H1 (cell line): ENCODE results near the gene NDUFB3.
A peak's percentile ranks its signal among the peaks of the same experiment; 100 is the strongest.

ENCODE experiments used
- CTCF ChIP-seq, 3 experiments: IDR thresholded peaks; 1 replicate in 2 of 3; 2 replicates in 1 of 3; pipeline versions ENCODE4 v1.5.1 to v1.6.1; 2011; ENCODE audit warnings: low read length in 3 of 3, mild to moderate bottlenecking in 3 of 3, inconsistent platforms in 2 of 3, low read depth in 1 of 3, moderate library complexity in 1 of 3; ENCODE audit not compliant: insufficient read depth in 1 of 3; ENCODE audit errors: control extremely low read depth in 1 of 3
- EGR1 ChIP-seq: IDR thresholded peaks from 2 replicates; pipeline ENCODE4 v1.6.1; 2011; ENCODE audit warnings: low read depth, low read length, borderline replicate concordance
- EZH2 ChIP-seq: fragments of 200-600 bp; sonication (generic); IDR thresholded peaks from 2 replicates; pipeline ENCODE4 v1.7.1; 2012; ENCODE audit warnings: low read depth, mild to moderate bottlenecking, moderate library complexity, low read length, inconsistent platforms; ENCODE audit not compliant: severe bottlenecking
- HDAC6 ChIP-seq: IDR thresholded peaks from one replicate; pipeline ENCODE4 v1.7.1; 2012; ENCODE audit warnings: low read depth, mild to moderate bottlenecking, inconsistent platforms, low read length, moderate library complexity
- JUND ChIP-seq: IDR thresholded peaks from 2 replicates; pipeline ENCODE4 v1.6.1; 2011; ENCODE audit warnings: mild to moderate bottlenecking, improper control_type of control experiment, low read length
- KDM1A ChIP-seq: fragments of 200-600, 300-600 bp; sonication (generic); IDR thresholded peaks from 2 replicates; pipeline ENCODE4 v1.7.1; 2016; ENCODE audit warnings: mild to moderate bottlenecking, low read length, borderline replicate concordance
- KDM4A ChIP-seq: IDR thresholded peaks from one replicate; pipeline ENCODE4 v1.7.1; 2012; ENCODE audit warnings: low read depth, mild to moderate bottlenecking, moderate library complexity, low read length, inconsistent platforms; ENCODE audit not compliant: severe bottlenecking
- POLR2A ChIP-seq, 2 experiments: IDR thresholded peaks; 1 replicate in 1 of 2; 2 replicates in 1 of 2; pipeline ENCODE4 v1.6.1; 2011; ENCODE audit warnings: low read depth in 2 of 2, low read length in 2 of 2, mild to moderate bottlenecking in 2 of 2; ENCODE audit errors: control extremely low read depth in 1 of 2
- SIN3A ChIP-seq, 2 experiments: IDR thresholded peaks in 1 of 2; conservative IDR thresholded peaks in 1 of 2; 2 replicates each; pipeline ENCODE4 v1.6.1; 2011 to 2012; ENCODE audit warnings: low read length in 2 of 2, improper control_type of control experiment in 1 of 2, low read depth in 1 of 2, mild to moderate bottlenecking in 1 of 2
- TAF1 ChIP-seq: IDR thresholded peaks from 2 replicates; pipeline ENCODE4 v1.6.1; 2011; ENCODE audit warnings: mild to moderate bottlenecking, low read depth, low read length
- USF2 ChIP-seq: IDR thresholded peaks from 2 replicates; pipeline ENCODE4 v1.6.1; 2011; ENCODE audit warnings: low read length, improper control_type of control experiment
- YY1 ChIP-seq: IDR thresholded peaks from 2 replicates; pipeline ENCODE4 v1.6.1; 2011; ENCODE audit warnings: low read depth, mild to moderate bottlenecking, low read length

- TF ChIP-seq POLR2A (IDR thresholded peaks at IDR 0.05; ENCODE audit: control extremely low read depth in 1 of 2, low read depth in 2 of 2, low read length in 2 of 2) (peak in 1 of 2 experiments; percentile 83; a peak in 2 of 3 replicates), SIN3A (conservative IDR thresholded peaks at IDR 0.05 in 1 of 2, IDR thresholded peaks at IDR 0.05 in 1 of 2; ENCODE audit: low read depth in 1 of 2, low read length in 2 of 2) (no peak), YY1 (peak; percentile 85), HDAC6 (no peak), KDM1A (no peak), EZH2 (no peak), CTCF (IDR thresholded peaks at IDR 0.05; ENCODE audit: control extremely low read depth in 1 of 3, insufficient read depth in 1 of 3, low read depth in 1 of 3, low read length in 3 of 3) (no peak), TAF1 (peak; percentile 61; the same call in 1 of the 2 replicates), EGR1 (no peak), KDM4A (peak; percentile 68), JUND (no peak), USF2 (no peak)
These were observed 44.5 kb downstream of the NDUFB3 start, which contains the start of gene CFLAR for GRCh38 chr2:201116115-201116958.
